ENCODE results near the gene LYST. TPM values are rescaled to one million over a fixed set of nuclear protein-coding genes. Genes with fewer than 3 reads are reported as not detected.

Gene LYST
- total RNA-seq, 1 donor from 2014 or later, result 51.0 TPM

DNA sequence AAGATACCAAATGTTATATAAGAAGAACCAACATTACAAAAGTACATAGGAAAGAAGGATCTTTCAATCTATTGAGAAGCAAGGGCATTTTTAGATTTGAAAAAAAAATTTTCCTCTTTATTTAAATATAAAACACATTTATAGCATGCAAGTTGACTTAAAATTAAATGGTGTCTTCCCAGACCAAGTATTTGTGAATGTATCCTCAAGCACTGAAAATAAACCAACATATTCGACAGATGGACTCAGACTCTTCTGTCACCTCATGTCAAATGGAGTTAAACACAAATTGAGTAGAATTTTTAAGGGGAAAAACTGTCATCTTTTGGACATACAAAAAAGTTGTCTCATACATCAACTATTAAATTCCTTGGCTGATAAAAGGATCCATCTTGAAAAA is 140.1 kb downstream of the LYST start:
- intact Hi-C loops (cut with micrococcal nuclease), result no loop called here

DNA sequence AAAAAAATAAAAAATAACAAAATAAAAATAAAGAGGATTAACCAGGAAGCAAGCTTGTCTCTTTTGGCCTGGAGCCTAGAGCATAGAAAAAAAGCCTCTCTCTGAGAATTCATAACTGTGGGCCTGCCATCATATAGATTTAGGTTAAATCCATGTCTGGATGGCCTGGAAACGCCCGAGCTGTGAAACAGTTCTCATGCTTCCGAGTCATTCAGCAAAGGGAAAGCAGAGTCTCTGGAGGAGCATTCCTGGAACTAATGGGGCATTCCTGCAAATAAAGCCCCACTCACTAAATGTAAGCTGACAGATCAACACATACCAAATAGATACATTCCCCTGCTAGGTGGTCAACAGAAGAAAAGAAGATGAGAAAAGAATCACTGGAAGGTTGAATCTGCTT is 141.3 kb downstream of the LYST start:
- intact Hi-C loops (cut with micrococcal nuclease), result no loop called here

DNA sequence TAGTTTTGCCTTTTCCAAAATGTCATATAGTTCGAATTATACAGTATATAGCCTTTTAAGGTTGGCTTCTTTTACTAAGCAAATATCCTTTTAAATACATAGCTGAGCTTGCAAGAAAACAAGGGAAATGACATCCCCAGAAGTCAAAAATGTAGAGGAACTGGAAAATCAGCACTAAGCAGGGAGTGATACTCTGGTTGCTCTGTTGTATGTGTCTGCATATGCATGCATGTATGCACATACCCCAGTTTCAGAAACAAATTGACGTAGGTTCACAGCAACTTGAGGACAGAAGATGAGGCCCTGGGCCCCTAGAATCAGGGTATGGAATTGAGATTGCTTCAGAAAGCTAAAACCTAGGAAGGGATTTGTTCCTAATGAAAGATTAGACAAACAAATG is 142.0 kb downstream of the LYST start:
- intact Hi-C loops (cut with micrococcal nuclease), result no loop called here

DNA sequence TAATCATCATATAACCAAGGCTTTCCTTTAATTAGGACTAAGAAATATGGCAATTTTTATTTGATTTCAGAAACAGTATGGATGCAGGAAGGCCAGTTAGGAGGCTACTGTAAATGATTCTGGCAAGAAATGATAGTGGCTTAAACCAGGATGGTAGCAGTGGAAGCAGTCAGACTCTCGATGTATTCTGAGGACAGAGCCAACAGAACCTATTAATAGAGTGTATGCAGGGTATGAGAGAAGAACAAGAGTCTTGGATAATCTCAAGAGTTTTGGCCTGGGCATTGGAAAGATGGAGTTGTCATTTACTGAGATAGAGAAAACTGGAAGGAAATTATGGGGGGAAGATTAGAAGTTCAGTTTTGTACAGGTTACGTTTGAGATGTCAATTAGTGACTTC is 143.8 kb downstream of the LYST start:
- intact Hi-C loops (cut with micrococcal nuclease), result no loop called here

DNA sequence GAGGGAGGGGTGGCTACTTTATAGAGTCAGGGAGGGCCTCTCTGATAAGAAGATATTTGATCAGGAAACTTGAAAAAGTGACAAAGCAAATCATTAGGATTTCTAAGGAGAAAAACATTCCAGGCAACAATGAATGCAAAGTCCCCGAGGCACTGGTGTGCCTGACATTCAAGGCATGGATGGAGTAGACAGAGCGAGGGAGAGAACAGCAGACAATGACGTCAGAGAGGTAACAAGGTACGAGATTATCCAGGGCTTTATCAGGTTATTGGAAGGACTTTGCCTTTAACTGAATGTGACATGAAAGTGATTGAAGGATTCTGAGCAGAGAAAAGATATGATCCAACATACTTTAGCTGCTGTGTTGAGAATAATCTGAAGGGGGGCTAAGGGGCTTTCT is 144.7 kb downstream of the LYST start:
- intact Hi-C loops (cut with micrococcal nuclease), result no loop called here

DNA sequence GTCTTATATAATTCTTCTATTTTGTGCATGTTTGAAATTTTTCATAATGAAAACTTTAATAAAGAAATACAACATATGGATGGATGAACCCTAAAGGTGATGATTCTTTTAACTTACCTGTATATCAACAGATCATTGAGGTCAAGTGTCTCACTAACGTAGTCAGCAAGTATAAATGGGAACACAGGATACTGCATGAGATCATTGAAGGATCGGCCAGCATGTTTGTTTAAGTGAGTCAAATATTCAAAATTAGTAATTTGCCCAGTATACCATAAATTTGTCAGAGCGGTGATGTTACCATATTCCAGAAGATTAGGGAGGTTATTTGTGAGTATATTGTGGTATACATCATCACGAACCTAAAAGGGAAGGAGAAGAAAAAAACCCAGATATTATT is 146.2 kb downstream of the LYST start:
- intact Hi-C loops (cut with micrococcal nuclease), result no loop called here

DNA sequence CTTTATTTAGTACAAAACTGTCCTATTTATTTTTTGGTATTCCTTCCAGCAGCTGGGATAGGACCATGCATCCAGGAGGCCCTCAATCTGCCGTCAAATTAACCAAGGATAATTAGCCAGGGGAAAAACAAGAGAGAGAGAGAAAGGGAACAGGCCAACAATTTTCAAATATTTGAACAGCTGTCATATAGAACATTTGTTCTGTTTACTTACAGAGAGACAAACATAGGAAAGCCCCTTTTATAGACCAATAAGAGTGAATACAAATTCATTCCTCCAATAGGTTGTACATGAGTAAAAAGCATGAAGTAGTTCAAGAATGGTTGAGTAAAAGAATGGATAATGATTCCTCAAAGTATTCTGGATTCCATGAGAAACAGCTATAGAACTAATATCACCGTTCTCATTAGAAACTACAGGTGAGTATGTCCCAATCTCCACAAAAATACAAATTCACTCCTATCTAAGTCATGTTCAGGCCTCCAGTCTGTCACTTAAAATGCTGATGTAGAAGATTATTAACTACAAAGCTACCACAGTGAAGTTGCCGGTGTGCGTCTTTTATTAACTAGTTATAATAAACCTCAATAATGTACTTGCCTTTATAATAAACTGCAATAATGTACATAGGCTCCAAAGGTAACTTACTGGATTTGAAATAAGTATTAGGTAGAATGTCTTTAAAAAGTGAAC is 152.4 kb downstream of the LYST start:
- intact Hi-C loops (cut with micrococcal nuclease), result no loop called here

DNA sequence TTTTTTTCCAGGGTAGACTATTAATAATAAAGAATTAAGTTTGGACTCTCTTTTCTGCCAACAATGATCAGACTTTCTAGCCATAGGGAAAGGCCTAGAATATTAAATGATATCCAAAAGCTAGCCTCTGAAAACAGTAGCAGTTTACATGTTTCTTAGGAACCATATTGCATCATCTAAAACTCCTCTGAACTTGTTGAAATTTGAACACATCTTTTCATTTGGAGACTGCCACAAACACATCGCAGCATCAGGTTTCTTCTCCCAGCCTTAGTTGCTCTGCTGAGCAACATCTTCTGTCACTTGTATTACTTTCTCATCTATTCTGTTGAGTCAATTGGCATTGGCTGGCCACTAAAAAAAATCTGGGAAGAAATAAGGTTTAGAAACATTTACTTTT is 153.9 kb downstream of the LYST start:
- intact Hi-C loops (cut with micrococcal nuclease), result no loop called here

DNA sequence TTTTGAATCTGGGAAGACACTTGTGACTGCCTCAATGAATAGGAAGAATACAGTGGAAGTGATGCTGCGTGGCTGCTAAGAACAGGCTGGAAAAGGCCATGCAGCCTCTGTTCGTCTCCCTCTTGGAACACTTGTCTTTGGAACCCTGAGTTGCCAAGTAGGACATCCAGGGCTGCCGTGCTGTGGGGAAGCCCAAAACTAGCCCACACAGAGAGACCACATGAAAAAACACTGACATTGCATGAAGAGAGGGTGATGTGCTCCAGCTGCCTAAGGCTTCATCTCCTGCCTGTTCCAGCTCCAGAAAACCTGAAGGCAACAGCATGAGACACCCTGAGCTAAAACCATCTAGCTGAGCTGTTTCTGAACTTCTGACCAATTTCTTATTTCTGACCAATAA is 156.0 kb downstream of the LYST start:
- intact Hi-C loops (cut with micrococcal nuclease), result no loop called here

DNA sequence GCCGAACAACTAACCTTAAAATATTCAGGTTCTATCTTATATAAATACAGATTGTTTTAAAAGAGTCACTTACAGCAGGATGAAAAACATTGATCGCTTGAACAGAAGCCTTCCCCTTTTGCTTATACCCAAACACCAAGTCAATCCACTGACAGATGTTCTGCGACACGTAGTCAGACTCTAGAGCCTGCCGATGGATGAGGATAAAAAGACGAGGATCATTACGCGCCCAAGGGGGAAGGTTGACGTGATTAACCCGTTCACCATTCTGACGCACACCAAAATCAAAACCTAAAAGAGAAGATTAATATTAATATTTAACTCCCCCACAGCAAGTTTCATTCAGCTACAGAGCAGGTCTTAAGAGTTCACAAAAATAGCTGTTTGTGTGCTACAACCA is 157.7 kb downstream of the LYST start:
- intact Hi-C loops (cut with micrococcal nuclease), result no loop called here

DNA sequence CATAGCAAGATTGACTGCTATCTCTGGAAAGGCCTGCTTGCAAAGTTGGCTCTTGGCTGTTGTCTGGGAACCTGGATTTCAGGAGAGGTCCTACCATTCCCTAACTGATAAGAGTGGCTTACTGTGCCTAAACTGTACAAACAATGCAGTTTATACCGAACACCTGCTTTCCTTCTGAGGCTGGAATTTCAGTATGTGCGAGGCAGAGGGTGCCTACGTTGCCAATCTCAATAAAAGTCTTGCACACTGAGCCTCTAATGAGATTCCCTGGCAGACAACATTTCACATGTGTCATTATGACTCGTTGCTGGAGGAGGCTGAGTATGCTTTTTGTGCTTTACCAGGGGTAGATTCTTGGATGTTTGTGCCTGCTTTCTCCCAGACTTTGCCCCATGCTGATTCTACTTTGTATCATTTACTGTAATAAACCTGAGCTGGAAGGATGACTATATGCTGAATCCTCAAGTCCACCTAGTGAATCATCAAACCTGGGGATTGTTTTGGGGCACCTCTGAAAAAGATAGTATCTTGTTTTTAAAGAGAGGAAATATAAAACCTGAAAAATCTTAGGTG is 158.2 kb downstream of the LYST start:
- intact Hi-C loops (cut with micrococcal nuclease), result no loop called here

DNA sequence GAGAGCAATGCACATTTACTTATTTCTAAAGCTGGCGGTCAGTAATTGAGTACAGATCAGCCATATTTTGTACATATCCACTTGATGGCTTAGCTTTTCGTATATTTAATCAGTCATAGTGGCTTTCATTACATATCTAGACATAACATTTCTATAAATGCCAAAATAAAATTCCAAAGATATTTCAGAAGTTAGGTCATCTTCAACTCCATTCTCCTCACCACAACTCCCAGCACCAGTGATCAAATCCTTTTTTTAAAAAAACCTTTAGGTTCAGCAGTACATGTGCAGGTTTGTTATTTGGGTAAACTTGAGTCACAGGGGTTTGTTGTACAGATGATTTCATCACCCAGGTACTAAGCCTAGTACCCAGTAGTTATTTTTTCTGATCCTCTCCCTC is 163.2 kb downstream of the LYST start:
- intact Hi-C loops (cut with micrococcal nuclease), result no loop called here

DNA sequence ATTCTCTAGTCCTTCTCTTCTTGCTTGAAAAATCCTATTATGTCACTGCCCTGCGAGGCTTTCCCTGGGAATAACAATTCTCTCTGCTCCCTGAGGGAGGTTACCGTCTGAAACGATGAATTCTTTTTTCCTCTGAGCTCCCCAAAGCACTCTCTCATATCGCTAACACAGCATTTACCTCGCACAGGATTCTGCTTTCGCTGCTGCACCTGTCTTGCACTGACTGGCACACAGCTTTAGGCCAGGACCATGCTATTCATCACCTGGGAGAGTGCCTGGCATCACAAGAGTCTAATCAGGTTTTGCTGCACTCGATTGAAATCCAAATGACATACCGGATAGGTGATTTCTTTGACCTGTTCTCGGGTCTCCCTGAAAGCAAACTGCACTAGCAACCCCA is 164.3 kb downstream of the LYST start:
- intact Hi-C loops (cut with micrococcal nuclease), result no loop called here

DNA sequence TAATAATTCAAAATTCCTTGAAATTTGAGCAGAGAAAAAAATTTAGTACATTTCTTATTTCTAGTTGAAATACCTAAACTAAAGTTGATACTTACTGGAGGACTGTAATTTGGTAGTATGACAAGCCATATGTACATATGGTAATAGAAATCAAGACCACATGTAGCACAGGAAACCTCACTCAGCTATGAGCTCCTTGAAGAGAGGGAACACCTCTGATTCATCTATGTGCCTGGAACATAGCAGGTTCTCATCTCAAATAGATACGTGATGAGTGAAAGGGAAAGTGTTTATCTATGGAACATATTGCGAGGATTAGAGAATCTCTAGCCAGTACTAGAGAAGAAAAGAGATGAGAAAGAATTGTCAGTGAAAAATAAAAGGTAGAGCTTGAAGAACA is 169.2 kb downstream of the LYST start:
- intact Hi-C loops (cut with micrococcal nuclease), result loop anchor here (5.0 kb wide), 1 partner anchor 55 kb away; no protein-coding TSS in a partner anchor

DNA sequence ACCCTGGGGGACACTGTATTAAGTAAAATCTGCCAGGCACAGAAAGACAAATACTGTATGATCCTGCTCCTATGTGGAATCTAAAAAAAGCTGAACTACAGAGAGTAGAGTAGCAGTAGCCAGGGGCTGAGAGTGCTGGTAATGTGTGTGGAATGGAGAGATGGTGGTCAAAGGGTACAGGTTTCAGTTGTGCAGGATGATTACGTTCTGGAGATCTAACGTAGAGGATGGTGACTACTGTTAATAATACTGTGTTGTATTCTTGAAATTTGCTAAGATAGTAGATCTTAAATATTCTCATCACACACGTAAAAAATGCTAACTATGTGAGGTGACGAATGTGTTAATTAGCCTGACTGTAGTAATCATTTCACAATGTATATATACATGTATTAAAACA is 177.3 kb downstream of the LYST start:
- intact Hi-C loops (cut with micrococcal nuclease), result no loop called here

DNA sequence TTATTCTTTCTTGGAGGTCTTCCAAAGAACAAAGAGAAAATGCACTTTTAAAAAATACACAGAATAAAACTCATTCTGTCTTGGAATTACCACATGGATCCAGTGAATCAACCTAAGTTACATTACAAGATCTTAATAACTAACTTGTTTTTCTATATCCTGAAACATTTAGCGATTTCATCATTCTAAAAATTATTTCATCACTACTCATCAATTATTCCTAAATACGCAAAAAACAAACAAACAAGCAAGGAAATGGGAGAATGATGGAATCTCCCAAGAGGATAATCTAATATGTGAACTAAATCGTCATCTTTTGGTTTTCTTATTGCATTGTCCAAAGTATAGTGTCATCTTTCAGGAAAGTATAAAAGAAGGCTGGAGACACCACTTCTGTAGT is 178.6 kb downstream of the LYST start:
- intact Hi-C loops (cut with micrococcal nuclease), result no loop called here

DNA sequence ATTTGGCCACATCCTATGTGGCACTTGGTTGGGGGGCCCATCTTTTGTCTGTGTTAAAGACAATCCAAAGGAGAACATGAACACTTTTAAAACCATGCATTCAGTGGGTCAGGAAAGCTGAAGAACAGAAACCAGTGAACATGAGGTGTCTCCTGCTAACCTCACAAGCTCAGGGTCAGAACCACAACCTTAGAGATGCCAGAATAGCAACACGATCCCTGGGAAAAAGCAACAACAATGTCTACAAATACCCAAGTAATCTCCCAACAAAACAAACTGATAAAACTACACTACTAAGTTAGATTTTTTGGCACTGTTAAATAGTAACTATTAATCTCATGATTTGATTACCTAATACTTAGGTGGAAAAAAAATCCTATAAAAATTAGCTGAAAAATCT is 183.1 kb downstream of the LYST start:
- intact Hi-C loops (cut with micrococcal nuclease), result no loop called here

DNA sequence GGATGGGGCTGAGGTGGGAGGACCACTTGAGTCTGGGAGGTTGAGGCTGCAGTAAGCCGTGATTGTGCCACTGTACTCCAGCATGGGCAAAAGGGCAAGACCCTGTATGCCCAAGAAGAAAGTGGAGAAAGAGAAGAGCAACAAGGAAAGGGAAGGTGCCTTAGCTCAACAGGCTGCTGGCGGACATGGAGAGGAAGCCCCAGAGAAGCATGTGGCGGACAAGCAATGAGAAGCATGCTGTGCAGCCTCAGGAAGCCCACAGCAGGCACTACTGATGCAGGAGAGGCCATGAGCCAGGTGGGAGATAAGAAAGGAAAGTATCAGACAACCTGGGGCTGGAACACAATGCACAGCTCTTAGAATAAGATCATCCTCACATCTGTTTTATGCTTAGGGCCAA is 184.5 kb downstream of the LYST start:
- intact Hi-C loops (cut with micrococcal nuclease), result no loop called here

DNA sequence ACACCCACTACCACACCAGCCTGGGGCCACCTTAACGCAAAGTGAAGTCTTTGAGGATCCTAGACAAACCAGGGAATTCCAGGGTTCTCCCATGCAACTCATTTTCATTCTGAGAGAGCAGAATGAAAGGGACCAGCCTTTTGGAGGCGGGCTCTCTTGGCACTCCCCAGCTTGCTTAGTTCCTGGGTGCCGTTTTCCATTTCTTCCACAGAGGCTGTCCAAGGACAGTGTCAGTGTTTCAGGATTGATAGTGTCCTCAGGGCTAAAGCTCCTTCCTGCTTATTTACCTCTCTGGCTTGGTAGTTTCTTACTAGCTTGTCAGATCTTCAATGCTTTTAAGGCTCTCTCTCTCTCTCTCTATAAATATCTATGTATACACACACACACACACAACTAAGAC is 187.1 kb downstream of the LYST start:
- intact Hi-C loops (cut with micrococcal nuclease), result no loop called here

DNA sequence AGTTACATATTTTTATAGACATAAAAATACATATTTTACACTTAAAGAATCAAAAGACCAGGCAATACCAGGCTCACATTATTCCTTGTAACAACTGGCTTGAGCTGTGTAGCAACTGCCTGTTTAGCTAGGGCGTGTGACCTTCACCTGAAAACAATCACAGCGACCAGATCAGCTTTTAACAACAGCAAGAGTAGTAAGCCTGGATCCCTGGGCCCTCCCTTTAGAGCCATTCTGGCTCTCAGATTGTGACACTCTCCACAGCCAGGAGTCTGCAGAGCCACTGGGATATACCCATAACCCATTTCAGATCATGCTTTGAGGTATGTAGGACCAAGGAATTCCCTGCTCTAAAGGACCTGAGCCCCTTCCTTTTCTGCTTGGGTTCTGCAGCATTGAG is 187.7 kb downstream of the LYST start:
- intact Hi-C loops (cut with micrococcal nuclease), result no loop called here

DNA sequence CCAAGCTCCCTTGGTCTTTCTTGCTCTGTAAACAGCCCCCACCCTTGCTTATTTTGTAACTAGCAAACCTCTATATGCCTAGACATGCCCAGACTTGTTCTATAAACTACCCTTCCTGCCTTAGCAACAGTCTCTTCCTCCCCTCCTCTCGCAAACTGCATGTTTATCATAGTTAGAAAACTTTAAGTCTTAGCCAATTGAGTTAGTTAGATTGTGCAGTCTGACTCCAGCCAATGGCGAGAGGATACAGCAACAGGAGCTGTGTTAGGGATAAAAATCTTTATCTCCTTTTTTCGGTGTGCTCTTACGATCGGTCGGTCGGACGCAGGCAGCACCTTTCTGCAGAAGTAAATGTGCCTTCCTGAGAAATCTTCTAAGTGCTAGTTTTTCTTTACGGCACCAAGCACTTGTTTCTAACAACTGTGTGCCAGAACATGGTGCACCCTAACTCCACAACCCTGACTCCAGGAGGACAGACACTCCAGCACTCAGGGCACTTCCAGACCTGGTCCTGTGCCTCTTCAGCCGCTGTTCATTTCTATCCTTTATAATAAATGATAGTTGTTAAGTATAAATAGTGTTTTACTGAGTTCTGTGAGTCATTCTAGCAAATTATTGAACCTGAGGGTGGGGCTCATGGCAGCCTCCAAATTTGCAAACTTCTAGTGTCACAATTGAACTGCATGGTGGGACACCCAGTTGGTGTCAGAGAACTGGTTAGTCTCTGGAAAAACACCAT is 191.4 kb downstream of the LYST start:
- intact Hi-C loops (cut with micrococcal nuclease), result no loop called here

DNA sequence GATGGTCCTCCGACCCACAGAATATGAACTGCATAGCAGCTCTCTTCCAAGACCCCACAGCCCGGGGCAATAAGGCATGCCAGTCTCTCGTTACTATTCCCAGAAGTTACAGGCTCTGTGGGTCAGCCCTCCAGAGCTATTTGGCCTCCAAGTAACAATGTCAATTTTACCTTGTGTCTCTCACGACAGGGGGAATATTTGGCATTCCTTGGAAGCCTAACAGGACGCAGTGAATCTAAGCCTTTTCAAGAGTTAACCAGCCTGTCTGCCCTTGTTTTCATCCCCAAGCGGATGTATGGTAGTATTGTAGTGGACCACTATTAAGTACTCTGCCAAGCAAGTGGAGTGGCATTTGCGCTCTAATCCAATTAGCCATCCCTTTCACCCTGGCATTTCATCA is 192.7 kb downstream of the LYST start:
- intact Hi-C loops (cut with micrococcal nuclease), result no loop called here

DNA sequence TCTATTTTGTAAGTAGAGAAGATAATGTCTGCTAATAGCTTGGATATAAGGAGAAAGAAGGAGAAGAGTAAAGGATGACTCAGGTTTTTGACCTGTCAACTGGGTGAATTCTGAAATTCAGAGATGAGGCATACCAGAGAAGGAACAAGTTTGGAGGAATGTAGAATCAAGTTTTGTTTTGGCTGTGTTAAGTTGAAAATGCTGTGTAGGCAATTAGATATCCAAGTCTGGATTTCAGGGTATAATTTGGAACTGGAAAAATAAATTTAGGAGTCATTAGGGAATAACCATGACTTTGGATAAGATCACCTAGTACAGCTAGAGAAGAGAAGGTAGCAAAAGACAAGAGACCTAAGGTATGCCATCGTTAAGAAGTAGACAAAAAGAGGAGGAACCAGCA is 194.7 kb downstream of the LYST start:
- intact Hi-C loops (cut with micrococcal nuclease), result no loop called here

All from T-helper 1 cell treated with Interleukin-12 subunit alpha and Interleukin-12 subunit beta and Interleukin-4 antibody, amounts not matched to agents 30 ng/mL and 1 ng/mL, for 36 hours (primary cell).